ENCODE results near the gene GTF3C4. TPM values are rescaled to one million over a fixed set of nuclear protein-coding genes. Genes with fewer than 3 reads are reported as not detected.

GTF3C4 gene
- total and polyA plus RNA-seq, 2 experiments from 2014 or later = 9.5 to 39.6 TPM

GRCh38 chr9:132644251-132644650 lies 26.0 kb upstream of the GTF3C4 start:
- Mint-ChIP-seq H3K36me3 (ENCODE audit: low read depth) (peaks cover 84% of the 10 kb centered on the region), H3K9me3 (no peaks in the 10 kb centered on the region), H3K27ac (no peak overlapping the region), H3K27me3 (ENCODE audit: insufficient read depth, low read depth, poor library complexity) (no peaks in the 10 kb centered on the region), H3K4me3 (no peak overlapping the region), H3K4me1 (no peaks in the 10 kb centered on the region)
- ATAC-seq (peak; percentile 88), DNase-seq (ENCODE audit: low spot score) (peak; percentile 37)
- Histone ChIP-seq H4K20me1 (replicated peaks; ENCODE audit: insufficient read depth) (peaks cover 24% of the 10 kb centered on the region), H3K9me2 (ENCODE audit: insufficient read depth) (no peaks in the 10 kb centered on the region), H3K27ac (ENCODE audit: low read depth) (no peak overlapping the region), H3K4me1 (ENCODE audit: insufficient read depth) (no peaks in the 10 kb centered on the region), H3K4me3 (no peak overlapping the region), H2AFZ (no peak overlapping the region), H3K79me2 (replicated peaks; ENCODE audit: insufficient read depth) (no peaks in the 10 kb centered on the region; the same call in 1 of the 2 replicates), H3K27me3 (ENCODE audit: insufficient read depth) (no peaks in the 10 kb centered on the region), H3F3A (replicated peaks; ENCODE audit: low read depth) (no peaks in the 10 kb centered on the region), H3K4me2 (no peak overlapping the region), H3K36me3 (ENCODE audit: insufficient read depth) (peaks cover 42% of the 10 kb centered on the region)
- no peak for TF ChIP-seq STAT1 (IDR thresholded peaks at IDR 0.05; ENCODE audit: unreplicated experiment)
- TF ChIP-seq CTCF (conservative IDR thresholded peaks at IDR 0.05; ENCODE audit: low read depth in 2 of 2) = peak; percentile 37 to 50

- no peak overlapping the region for H3K4me3 ChIP-seq
- peaks cover 83% of the 10 kb centered on the region for H3K36me3 Mint-ChIP-seq (ENCODE audit: low read depth)
- no peak overlapping the region for H3K4me2 ChIP-seq
- ATAC-seq (no peak), DNase-seq (ENCODE audit: low spot score) (no peak)
- no peaks in the 10 kb centered on the region for H3F3A ChIP-seq (replicated peaks; ENCODE audit: low read depth)
- H3K4me1 Mint-ChIP-seq = no peaks in the 10 kb centered on the region
- H3K9me3 Mint-ChIP-seq = no peaks in the 10 kb centered on the region
- H3K9me2 ChIP-seq (ENCODE audit: insufficient read depth) = no peaks in the 10 kb centered on the region
- H3K27me3 ChIP-seq (ENCODE audit: insufficient read depth) = no peaks in the 10 kb centered on the region
- no peak overlapping the region for H3K4me3 Mint-ChIP-seq
- H3K27ac ChIP-seq (ENCODE audit: low read depth) = no peak overlapping the region
- peak overlapping the region; percentile 25; the same call in 1 of the 2 replicates for H3K27ac Mint-ChIP-seq
- H3K27me3 Mint-ChIP-seq (ENCODE audit: insufficient read depth, low read depth, poor library complexity) = no peaks in the 10 kb centered on the region
- no peaks in the 10 kb centered on the region for H3K4me1 ChIP-seq (ENCODE audit: insufficient read depth)
- H3K79me2 ChIP-seq (replicated peaks; ENCODE audit: insufficient read depth) = no peaks in the 10 kb centered on the region; the same call in 1 of the 2 replicates
- peaks cover 39% of the 10 kb centered on the region for H3K36me3 ChIP-seq (ENCODE audit: insufficient read depth)
- H4K20me1 ChIP-seq (replicated peaks; ENCODE audit: insufficient read depth) = peaks cover 18% of the 10 kb centered on the region
- no peak overlapping the region for H2AFZ ChIP-seq
- TF ChIP-seq JUNB (IDR thresholded peaks at IDR 0.05; ENCODE audit: unreplicated experiment) (no peak), STAT1 (IDR thresholded peaks at IDR 0.05; ENCODE audit: unreplicated experiment) (no peak), ZNF114 (CRISPR knock-in tag; IDR thresholded peaks at IDR 0.05) (no peak), CTCF (conservative IDR thresholded peaks at IDR 0.05; ENCODE audit: low read depth in 2 of 2) (no peak), ETS1 (IDR thresholded peaks at IDR 0.05) (no peak), EZH2 (IDR thresholded peaks at IDR 0.05; ENCODE audit: low read depth, unreplicated experiment) (no peak), CREB1 (CRISPR knock-in tag; IDR thresholded peaks at IDR 0.05; ENCODE audit: low read depth) (no peak), ZNF331 (CRISPR knock-in tag; IDR thresholded peaks at IDR 0.05; ENCODE audit: low read depth) (no peak), REST (IDR thresholded peaks at IDR 0.05; ENCODE audit: unreplicated experiment) (no peak)
Measured at GRCh38 chr9:132645306-132645705, 25.0 kb upstream of the GTF3C4 start.

Data from GM23338 (cell line).